ENCODE results near the gene RBM3.

- TF ChIP-seq CTCF (IDR thresholded peaks at IDR 0.05; ENCODE audit: insufficient read depth, low read depth, low read length) (no peak), EZH2 (IDR thresholded peaks at IDR 0.05; ENCODE audit: insufficient read depth, low read length) (no peak)
Observed at GRCh38 chrX:48591255-48591791, 17.0 kb downstream of the RBM3 start.
